Right lobe of liver (tissue), 4 donors: ENCODE results near the gene SART1.

Experiments
- CTCF ChIP-seq, 4 donors: fragments of 200-600 bp in 3 of 4; fragments of 450-650 bp in 1 of 4; IDR thresholded peaks; one replicate each; pipeline versions ENCODE4 v1.5.1 to v1.8.0; 2016 to 2022; ENCODE audit warnings: antibody characterized with exemption in 4 of 4, mild to moderate bottlenecking in 2 of 4
- POLR2A ChIP-seq: fragments of 450-650 bp; IDR thresholded peaks from one replicate; pipeline ENCODE4 v1.6.1; 2017; ENCODE audit warnings: antibody characterized with exemption, mild to moderate bottlenecking
- donor health status: DM: no; HTN: no; CAD: no.
- donor health status: DM: no; HTN: no; CAD: no.
- donor health status: DM: no; HTN: yes; CAD: no.

DNA sequence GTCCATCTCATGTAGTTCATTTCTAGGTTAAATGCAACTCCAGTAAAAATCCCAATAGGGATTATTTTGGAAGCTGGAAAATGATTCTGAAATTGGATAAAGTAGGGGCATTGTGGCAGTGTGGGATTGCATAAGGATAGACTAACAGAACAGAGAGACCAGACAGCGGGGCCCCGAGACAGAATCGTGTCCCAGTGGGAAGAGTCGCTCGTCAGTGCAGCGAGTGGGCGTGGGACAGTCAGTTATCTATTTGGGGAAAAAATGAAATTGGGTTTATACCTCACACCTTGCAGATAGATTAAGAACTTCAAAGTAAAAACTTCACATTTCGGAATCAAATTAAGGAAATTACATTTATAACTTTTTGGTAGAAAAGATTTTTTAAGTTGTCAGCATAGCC lies 10.6 kb downstream of the SART1 start:
- TF ChIP-seq CTCF (IDR thresholded peaks at IDR 0.05) (no peak), POLR2A (no peak)
